ENCODE data around the gene AGPAT3.

The AGPAT3 gene

DNA sequence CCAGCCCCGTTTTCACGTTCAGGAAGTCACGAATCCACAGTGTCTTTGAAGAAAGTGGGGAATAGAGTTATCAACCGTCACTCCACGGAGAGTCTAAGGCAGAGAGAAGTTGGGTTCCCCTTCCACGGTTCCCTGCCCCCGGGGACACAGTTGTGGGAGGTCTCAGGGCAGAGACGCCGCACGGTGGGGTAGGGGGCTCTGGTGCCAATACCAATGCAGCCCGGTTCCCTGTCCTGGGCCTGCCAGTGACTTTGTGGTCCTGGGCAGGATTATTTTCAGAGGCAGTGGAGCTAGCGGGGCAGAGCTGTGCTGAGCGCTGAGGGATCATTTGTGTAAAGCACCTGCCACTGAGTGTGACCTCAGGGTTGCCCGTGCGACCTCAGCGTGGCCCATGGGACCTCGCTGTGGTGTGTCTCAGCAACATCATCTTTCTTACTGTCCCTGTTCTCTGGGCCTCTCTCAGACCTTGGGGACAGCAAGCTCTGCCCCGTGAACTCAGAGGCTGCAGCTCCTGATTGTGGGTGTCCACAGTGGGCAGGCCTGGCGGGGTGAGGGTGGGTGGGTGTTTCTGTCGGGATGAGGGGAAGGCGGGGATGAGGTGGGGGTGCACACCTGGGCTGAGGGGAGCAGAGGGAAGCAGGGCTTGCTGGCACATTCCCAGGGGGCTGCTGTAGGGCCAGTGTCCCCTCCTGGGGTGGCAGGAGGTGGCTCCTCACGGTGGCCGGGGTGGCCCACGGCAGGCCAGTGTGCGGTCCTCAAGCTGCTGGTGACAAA lies 65.2 kb downstream of the AGPAT3 start:
- Histone ChIP-seq H3K4ac (ENCODE audit: low read length) (no peak overlapping the region), H3K4me2 (ENCODE audit: insufficient read depth, low read length, poor library complexity, severe bottlenecking) (no peak overlapping the region), H3K36me3 (replicated peaks in 1 of 2; ENCODE audit: control insufficient read depth in 2 of 2, insufficient read depth in 2 of 2, low read length in 2 of 2) (peaks cover 0 to 11% of the 10 kb centered on the region in 2 donors), H4K8ac (ENCODE audit: low read depth, low read length) (no peak overlapping the region), H3K9me3 (replicated peaks in 1 of 2; ENCODE audit: control insufficient read depth in 2 of 2, insufficient read depth in 1 of 2, low read depth in 1 of 2, low read length in 2 of 2) (no peaks in the 10 kb centered on the region), H3K79me1 (ENCODE audit: low read depth, low read length) (peaks cover 5% of the 10 kb centered on the region), H3K18ac (ENCODE audit: low read length) (no peak overlapping the region), H3K4me1 (ENCODE audit: control insufficient read depth in 2 of 2, insufficient read depth in 1 of 2, low read depth in 1 of 2, low read length in 2 of 2) (peaks cover 2 to 8% of the 10 kb centered on the region in 2 donors), H2BK120ac (ENCODE audit: low read depth, low read length) (no peak overlapping the region), H3K27ac (replicated peaks; ENCODE audit: low read length) (no peak overlapping the region), H3K23ac (ENCODE audit: low read depth, low read length, poor library complexity) (peak overlapping the region; percentile 73), H4K91ac (ENCODE audit: low read depth, low read length, poor library complexity) (no peak overlapping the region), H2AFZ (ENCODE audit: low read length) (no peak overlapping the region), H3K14ac (ENCODE audit: low read length) (no peak overlapping the region), H3K4me3 (ENCODE audit: low read length in 2 of 2) (no peak overlapping the region), H2AK5ac (ENCODE audit: low read depth, low read length) (no peak overlapping the region), H3K27me3 (ENCODE audit: control insufficient read depth in 3 of 3, insufficient read depth in 3 of 3, low read depth in 1 of 3, low read length in 3 of 3) (peaks cover 0 to 2% (median 0%) of the 10 kb centered on the region in 3 experiments), H2BK5ac (ENCODE audit: low read length) (no peak overlapping the region), H2BK15ac (ENCODE audit: low read length) (peak overlapping the region; percentile 26), H3K9ac (ENCODE audit: low read depth, low read length, poor library complexity) (no peak overlapping the region), H2BK12ac (ENCODE audit: low read length) (peak overlapping the region; percentile 53)
- no peak for DNase-seq (ENCODE audit: low spot score)
- WGBS, 2 donors (ENCODE audit: extremely low coverage in 2 of 2, insufficient read length in 2 of 2, insufficient replicate concordance in 1 of 2), result no CpG with 5 or more reads among the region's 25 CpGs

GRCh38 chr21:43930848-43931375 lies 65.9 kb downstream of the AGPAT3 start:
- Histone ChIP-seq H3K36me3 (replicated peaks in 1 of 2; ENCODE audit: control insufficient read depth in 2 of 2, insufficient read depth in 2 of 2, low read length in 2 of 2) (peaks cover 0 to 11% of the 10 kb centered on the region in 2 donors), H4K91ac (ENCODE audit: low read depth, low read length, poor library complexity) (no peak overlapping the region), H3K9me3 (replicated peaks in 1 of 2; ENCODE audit: control insufficient read depth in 2 of 2, insufficient read depth in 1 of 2, low read depth in 1 of 2, low read length in 2 of 2) (no peaks in the 10 kb centered on the region), H3K9ac (ENCODE audit: low read depth, low read length, poor library complexity) (no peak overlapping the region), H3K18ac (ENCODE audit: low read length) (peak overlapping the region; percentile 28), H2AK5ac (ENCODE audit: low read depth, low read length) (no peak overlapping the region), H2AFZ (ENCODE audit: low read length) (no peak overlapping the region), H4K8ac (ENCODE audit: low read depth, low read length) (no peak overlapping the region), H3K4me2 (ENCODE audit: insufficient read depth, low read length, poor library complexity, severe bottlenecking) (no peak overlapping the region), H3K4ac (ENCODE audit: low read length) (no peak overlapping the region), H3K23ac (ENCODE audit: low read depth, low read length, poor library complexity) (no peak overlapping the region), H3K27ac (replicated peaks; ENCODE audit: low read length) (no peak overlapping the region), H3K14ac (ENCODE audit: low read length) (no peak overlapping the region), H2BK12ac (ENCODE audit: low read length) (no peak overlapping the region), H3K27me3 (ENCODE audit: control insufficient read depth in 3 of 3, insufficient read depth in 3 of 3, low read depth in 1 of 3, low read length in 3 of 3) (peaks cover 0 to 2% (median 0%) of the 10 kb centered on the region in 3 experiments), H3K4me1 (ENCODE audit: control insufficient read depth in 2 of 2, insufficient read depth in 1 of 2, low read depth in 1 of 2, low read length in 2 of 2) (peaks cover 2 to 5% of the 10 kb centered on the region in 2 donors), H2BK5ac (ENCODE audit: low read length) (no peak overlapping the region), H3K4me3 (ENCODE audit: low read length in 2 of 2) (no peak overlapping the region), H2BK15ac (ENCODE audit: low read length) (peak overlapping the region; percentile 26), H2BK120ac (ENCODE audit: low read depth, low read length) (no peak overlapping the region), H3K79me1 (ENCODE audit: low read depth, low read length) (peaks cover 5% of the 10 kb centered on the region)
- WGBS, 2 donors (ENCODE audit: extremely low coverage in 2 of 2, insufficient read length in 2 of 2, insufficient replicate concordance in 1 of 2), result no CpG with 5 or more reads among the region's 18 CpGs
- DNase-seq (ENCODE audit: low spot score), result no peak

DNA sequence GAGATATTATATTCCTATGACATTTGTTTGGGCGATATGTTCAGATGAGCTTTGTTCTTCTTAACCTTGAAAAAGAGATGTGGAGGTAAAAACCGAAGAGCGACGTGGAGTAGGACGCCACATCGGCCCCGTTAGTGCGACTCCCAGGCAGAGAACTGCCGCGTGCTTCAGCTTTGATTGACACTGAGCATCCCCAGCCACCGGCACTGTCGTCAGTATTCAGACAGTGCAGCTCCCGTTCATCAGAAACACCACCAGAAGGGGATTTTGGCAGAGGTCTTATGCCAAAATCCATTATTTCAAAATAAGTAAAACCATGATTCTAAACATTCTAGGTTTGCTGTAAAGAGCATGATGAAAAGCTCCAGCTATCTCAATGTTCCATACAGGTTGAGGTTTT lies 66.5 kb downstream of the AGPAT3 start:
- DNase-seq (ENCODE audit: low spot score), result no peak
- H2BK15ac ChIP-seq (ENCODE audit: low read length), result no peak overlapping the region
- H2BK5ac ChIP-seq (ENCODE audit: low read length), result no peak overlapping the region
- H4K8ac ChIP-seq (ENCODE audit: low read depth, low read length), result no peak overlapping the region
- no peak overlapping the region for H3K14ac ChIP-seq (ENCODE audit: low read length)
- no peak overlapping the region for H3K4me2 ChIP-seq (ENCODE audit: insufficient read depth, low read length, poor library complexity, severe bottlenecking)
- H3K27ac ChIP-seq (replicated peaks; ENCODE audit: low read length), result no peak overlapping the region
- no peak overlapping the region for H3K4ac ChIP-seq (ENCODE audit: low read length)
- H2BK12ac ChIP-seq (ENCODE audit: low read length), result no peak overlapping the region
- H3K4me3 ChIP-seq (ENCODE audit: low read length in 2 of 2), result no peak overlapping the region
- H2AK5ac ChIP-seq (ENCODE audit: low read depth, low read length), result no peak overlapping the region
- H3K18ac ChIP-seq (ENCODE audit: low read length), result no peak overlapping the region
- no peak overlapping the region for H3K9ac ChIP-seq (ENCODE audit: low read depth, low read length, poor library complexity)
- peaks cover 2 to 5% of the 10 kb centered on the region in 2 donors for H3K4me1 ChIP-seq (ENCODE audit: control insufficient read depth in 2 of 2, insufficient read depth in 1 of 2, low read depth in 1 of 2, low read length in 2 of 2)
- no peak overlapping the region for H2BK120ac ChIP-seq (ENCODE audit: low read depth, low read length)
- no peak overlapping the region for H2AFZ ChIP-seq (ENCODE audit: low read length)
- H3K36me3 ChIP-seq (replicated peaks in 1 of 2; ENCODE audit: control insufficient read depth in 2 of 2, insufficient read depth in 2 of 2, low read length in 2 of 2), result peaks cover 0 to 11% of the 10 kb centered on the region in 2 donors
- H3K9me3 ChIP-seq (replicated peaks in 1 of 2; ENCODE audit: control insufficient read depth in 2 of 2, insufficient read depth in 1 of 2, low read depth in 1 of 2, low read length in 2 of 2), result no peaks in the 10 kb centered on the region
- H4K91ac ChIP-seq (ENCODE audit: low read depth, low read length, poor library complexity), result no peak overlapping the region
- no peak overlapping the region for H3K23ac ChIP-seq (ENCODE audit: low read depth, low read length, poor library complexity)
- peaks cover 5% of the 10 kb centered on the region for H3K79me1 ChIP-seq (ENCODE audit: low read depth, low read length)
- H3K27me3 ChIP-seq (ENCODE audit: control insufficient read depth in 3 of 3, insufficient read depth in 3 of 3, low read depth in 1 of 3, low read length in 3 of 3), result no peaks in the 10 kb centered on the region
- WGBS, 2 donors (ENCODE audit: extremely low coverage in 2 of 2, insufficient read length in 2 of 2, insufficient replicate concordance in 1 of 2), result no CpG with 5 or more reads among the region's 13 CpGs

DNA sequence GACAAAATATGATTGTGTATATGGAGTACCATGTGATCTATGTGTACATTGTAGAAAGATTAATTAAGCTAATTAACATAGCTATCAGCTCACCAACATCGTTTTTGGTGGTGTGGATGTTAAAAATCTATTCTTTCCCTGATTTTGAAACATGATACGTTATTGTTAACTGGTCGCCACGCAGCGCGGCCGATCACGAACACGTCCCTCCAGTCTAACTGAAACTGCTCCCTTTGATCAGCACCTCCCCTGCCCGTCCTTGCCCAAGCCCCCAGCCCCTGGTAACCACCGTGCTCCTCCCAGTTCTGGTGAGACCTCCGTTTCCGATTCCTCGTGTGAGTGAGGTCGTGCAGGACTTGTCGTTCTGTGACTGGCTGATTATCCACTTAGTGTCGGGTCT lies 67.0 kb downstream of the AGPAT3 start:
- no peak for DNase-seq (ENCODE audit: low spot score)
- peak overlapping the region; percentile 95 for H3K14ac ChIP-seq (ENCODE audit: low read length)
- H3K4ac ChIP-seq (ENCODE audit: low read length), result no peak overlapping the region
- H3K36me3 ChIP-seq (replicated peaks in 1 of 2; ENCODE audit: control insufficient read depth in 2 of 2, insufficient read depth in 2 of 2, low read length in 2 of 2), result peaks cover 0 to 11% of the 10 kb centered on the region in 2 donors
- no peak overlapping the region for H3K27ac ChIP-seq (replicated peaks; ENCODE audit: low read length)
- H3K4me1 ChIP-seq (ENCODE audit: control insufficient read depth in 2 of 2, insufficient read depth in 1 of 2, low read depth in 1 of 2, low read length in 2 of 2), result peaks cover 2 to 5% of the 10 kb centered on the region in 2 donors
- no peak overlapping the region for H2AK5ac ChIP-seq (ENCODE audit: low read depth, low read length)
- no peak overlapping the region for H2BK15ac ChIP-seq (ENCODE audit: low read length)
- peaks cover 5% of the 10 kb centered on the region for H3K79me1 ChIP-seq (ENCODE audit: low read depth, low read length)
- H4K91ac ChIP-seq (ENCODE audit: low read depth, low read length, poor library complexity), result no peak overlapping the region
- no peak overlapping the region for H2BK120ac ChIP-seq (ENCODE audit: low read depth, low read length)
- no peaks in the 10 kb centered on the region for H3K27me3 ChIP-seq (ENCODE audit: control insufficient read depth in 3 of 3, insufficient read depth in 3 of 3, low read depth in 1 of 3, low read length in 3 of 3)
- H3K18ac ChIP-seq (ENCODE audit: low read length), result peak overlapping the region; percentile 66
- no peak overlapping the region for H3K4me3 ChIP-seq (ENCODE audit: low read length in 2 of 2)
- H3K23ac ChIP-seq (ENCODE audit: low read depth, low read length, poor library complexity), result peak overlapping the region; percentile 81
- WGBS, 2 donors (ENCODE audit: extremely low coverage in 2 of 2, insufficient read length in 2 of 2, insufficient replicate concordance in 1 of 2), result no CpG with 5 or more reads among the region's 17 CpGs
- H2BK5ac ChIP-seq (ENCODE audit: low read length), result no peak overlapping the region
- H2AFZ ChIP-seq (ENCODE audit: low read length), result no peak overlapping the region
- no peak overlapping the region for H3K4me2 ChIP-seq (ENCODE audit: insufficient read depth, low read length, poor library complexity, severe bottlenecking)
- H2BK12ac ChIP-seq (ENCODE audit: low read length), result no peak overlapping the region
- peak overlapping the region; percentile 89 for H4K8ac ChIP-seq (ENCODE audit: low read depth, low read length)
- no peaks in the 10 kb centered on the region for H3K9me3 ChIP-seq (replicated peaks in 1 of 2; ENCODE audit: control insufficient read depth in 2 of 2, insufficient read depth in 1 of 2, low read depth in 1 of 2, low read length in 2 of 2)
- H3K9ac ChIP-seq (ENCODE audit: low read depth, low read length, poor library complexity), result peak overlapping the region; percentile 79

Measured in neuronal stem cell (in vitro differentiated cells).